ENCODE results near the gene EPS15.
"Not testable (repeated sequence)": the region's sequence is repeated elsewhere in the genome, so short reads cannot be mapped to it uniquely, and the experiment has no call there.

Gene EPS15

GRCh38 chr1:51463561-51463960 is 55.5 kb downstream of the EPS15 start:
- no peak for DNase-seq

GRCh38 chr1:51462289-51462688 is 56.8 kb downstream of the EPS15 start:
- DNase-seq, result not testable (repeated sequence)

GRCh38 chr1:51454554-51454953 is 64.5 kb downstream of the EPS15 start:
- DNase-seq, result no peak

GRCh38 chr1:51453010-51453409 is 66.1 kb downstream of the EPS15 start:
- DNase-seq, result no peak

- DNase-seq, result not testable (repeated sequence)
Observed at GRCh38 chr1:51448844-51449454, 70.1 kb downstream of the EPS15 start.

- no peak for DNase-seq
Observed at GRCh38 chr1:51445351-51446090, 73.5 kb downstream of the EPS15 start.

- no peak for DNase-seq
Observed at GRCh38 chr1:51444534-51445192, 74.4 kb downstream of the EPS15 start.

- DNase-seq, result no peak
Observed at GRCh38 chr1:51444096-51444495, 75.0 kb downstream of the EPS15 start.

- DNase-seq, result no peak
Observed at GRCh38 chr1:51443555-51443954, 75.5 kb downstream of the EPS15 start.

- DNase-seq, result no peak
Observed at GRCh38 chr1:51442616-51443015, 76.5 kb downstream of the EPS15 start.

GRCh38 chr1:51442198-51442597 is 76.9 kb downstream of the EPS15 start:
- DNase-seq, result no peak

- no peak for DNase-seq
Observed at GRCh38 chr1:51439895-51440294, 79.2 kb downstream of the EPS15 start.

- no peak for DNase-seq
Observed at GRCh38 chr1:51439053-51439452, 80.0 kb downstream of the EPS15 start.

GRCh38 chr1:51437391-51437790 is 81.7 kb downstream of the EPS15 start:
- DNase-seq, result not testable (repeated sequence)

GRCh38 chr1:51435878-51436277 is 83.2 kb downstream of the EPS15 start:
- no peak for DNase-seq

GRCh38 chr1:51433972-51434510 is 85.0 kb downstream of the EPS15 start:
- DNase-seq, result no peak

- no peak for DNase-seq
Observed at GRCh38 chr1:51433269-51433971, 85.6 kb downstream of the EPS15 start.

- DNase-seq, result no peak
Observed at GRCh38 chr1:51432146-51432545, 86.9 kb downstream of the EPS15 start.

- DNase-seq, result no peak
Observed at GRCh38 chr1:51427438-51427837, 91.6 kb downstream of the EPS15 start.

GRCh38 chr1:51425955-51426354 is 93.1 kb downstream of the EPS15 start:
- no peak for DNase-seq

GRCh38 chr1:51425273-51425672 is 93.8 kb downstream of the EPS15 start:
- no peak for DNase-seq

- DNase-seq, result no peak
Observed at GRCh38 chr1:51423073-51423821, 95.8 kb downstream of the EPS15 start.

Measured in activated CD4-positive, alpha-beta T cell treated with anti-CD3 and anti-CD28 coated beads, Interleukin-2, amount 50 U/mL, for 4 hours (primary cell).